ENCODE measurements around the gene ASAP2.

ASAP2 gene

GRCh38 chr2:9169349-9170107 lies 37.1 kb upstream of the ASAP2 start:
- ChIA-PET POLR2A (no interaction called here), CTCF (no interaction called here)
- no peak for DNase-seq (ENCODE audit: low read depth, low spot score)
- TF ChIP-seq, protein P1, sequence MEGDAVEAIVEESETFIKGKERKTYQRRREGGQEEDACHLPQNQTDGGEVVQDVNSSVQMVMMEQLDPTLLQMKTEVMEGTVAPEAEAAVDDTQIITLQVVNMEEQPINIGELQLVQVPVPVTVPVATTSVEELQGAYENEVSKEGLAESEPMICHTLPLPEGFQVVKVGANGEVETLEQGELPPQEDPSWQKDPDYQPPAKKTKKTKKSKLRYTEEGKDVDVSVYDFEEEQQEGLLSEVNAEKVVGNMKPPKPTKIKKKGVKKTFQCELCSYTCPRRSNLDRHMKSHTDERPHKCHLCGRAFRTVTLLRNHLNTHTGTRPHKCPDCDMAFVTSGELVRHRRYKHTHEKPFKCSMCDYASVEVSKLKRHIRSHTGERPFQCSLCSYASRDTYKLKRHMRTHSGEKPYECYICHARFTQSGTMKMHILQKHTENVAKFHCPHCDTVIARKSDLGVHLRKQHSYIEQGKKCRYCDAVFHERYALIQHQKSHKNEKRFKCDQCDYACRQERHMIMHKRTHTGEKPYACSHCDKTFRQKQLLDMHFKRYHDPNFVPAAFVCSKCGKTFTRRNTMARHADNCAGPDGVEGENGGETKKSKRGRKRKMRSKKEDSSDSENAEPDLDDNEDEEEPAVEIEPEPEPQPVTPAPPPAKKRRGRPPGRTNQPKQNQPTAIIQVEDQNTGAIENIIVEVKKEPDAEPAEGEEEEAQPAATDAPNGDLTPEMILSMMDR (IDR thresholded peaks at IDR 0.05; ENCODE audit: insufficient read depth, low read length, missing control alignments), result no peak
- H3K4me3 ChIP-seq (ENCODE audit: low read depth, low read length), result no peak overlapping the region

- POLR2A ChIA-PET, result no interaction called here
- no peak overlapping the region for H3K4me3 ChIP-seq (ENCODE audit: low read depth, low read length)
- CTCF ChIA-PET, result no interaction called here
- DNase-seq (ENCODE audit: low read depth, low spot score), result no peak
- TF ChIP-seq, protein P1 (IDR thresholded peaks at IDR 0.05; ENCODE audit: insufficient read depth, low read length, missing control alignments), result no peak
Measured at GRCh38 chr2:9170458-9171130, 36.0 kb upstream of the ASAP2 start.

DNA sequence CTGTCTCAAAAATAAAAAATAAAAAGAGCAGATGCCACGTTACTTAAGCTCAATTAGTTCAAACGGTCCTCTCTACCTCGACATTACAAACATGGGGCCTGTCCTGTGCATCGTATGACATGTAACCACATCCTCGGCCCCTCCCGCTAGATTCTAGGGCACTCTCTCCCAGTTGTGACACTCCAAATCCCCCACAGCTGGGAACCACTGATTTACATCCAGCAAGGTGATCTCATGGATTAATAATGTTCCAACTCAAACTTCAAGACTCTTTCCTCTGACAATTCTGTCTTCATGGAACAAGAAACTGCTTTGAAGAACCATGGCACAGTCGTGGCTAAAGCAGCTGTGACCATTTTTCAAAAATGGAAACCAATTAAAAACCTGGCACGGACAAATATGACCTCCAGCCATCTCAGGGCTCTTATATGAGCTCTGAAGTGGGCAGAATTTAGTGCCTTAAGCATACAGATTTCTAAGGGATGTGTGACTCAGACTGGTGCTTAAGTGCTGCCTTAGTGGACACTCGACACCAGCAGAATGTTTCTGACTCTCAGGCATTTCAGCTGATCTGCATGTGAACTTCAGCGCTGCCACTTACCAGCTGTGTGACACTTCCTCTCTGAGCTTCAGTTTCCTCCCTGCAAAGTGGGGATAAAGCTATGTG lies 31.7 kb upstream of the ASAP2 start:
- TF ChIP-seq, protein P1 (IDR thresholded peaks at IDR 0.05; ENCODE audit: insufficient read depth, low read length, missing control alignments), result no peak
- no peak overlapping the region for H3K4me3 ChIP-seq (ENCODE audit: low read depth, low read length)
- peak; percentile 55 for DNase-seq (ENCODE audit: low read depth, low spot score)
- CTCF ChIA-PET, result interaction anchor here (1.2 to 2.1 kb wide), 3 partner anchors 12 to 32 kb away, joined by 3 to 7 read pairs (median 3); no protein-coding TSS in a partner anchor
- POLR2A ChIA-PET, result no interaction called here

- POLR2A ChIA-PET, result interaction anchor here (1.6 to 1.8 kb wide), 2 partner anchors 12 to 13 kb away, joined by 7 to 8 read pairs; no protein-coding TSS in a partner anchor
Measured at GRCh38 chr2:9178110-9178903, 28.3 kb upstream of the ASAP2 start.

DNA sequence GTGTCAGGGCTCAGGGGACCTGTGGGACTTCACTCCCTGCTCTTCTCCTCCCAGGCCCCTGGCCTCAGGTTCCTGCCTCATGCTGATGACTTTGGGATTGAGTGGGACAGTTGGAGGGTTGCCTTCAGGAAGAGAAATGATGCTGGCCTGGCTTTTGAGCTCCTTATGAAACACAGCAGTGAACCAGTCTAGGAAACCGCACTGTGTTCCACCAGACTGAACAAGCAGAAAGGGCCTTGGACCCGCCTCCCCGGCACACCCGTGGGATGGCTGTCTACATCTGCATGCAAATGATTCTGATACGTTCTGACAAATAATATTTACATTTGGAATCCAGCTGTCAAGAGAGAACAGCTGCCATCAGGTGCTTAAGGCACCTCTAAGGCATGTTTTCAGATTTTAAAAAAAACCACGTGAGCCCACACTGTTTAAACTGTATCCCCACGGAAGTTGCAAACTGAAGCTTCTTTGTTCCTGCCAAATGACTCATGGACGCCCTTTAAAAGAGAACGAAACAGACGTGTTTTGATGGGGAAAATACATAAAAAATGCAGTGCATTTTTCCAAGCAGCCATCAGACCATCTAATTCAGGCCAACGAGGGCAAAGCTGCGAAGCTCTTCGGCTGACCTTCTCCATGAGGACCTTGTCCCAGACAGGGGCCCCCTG lies 27.6 kb upstream of the ASAP2 start:
- POLR2A ChIA-PET, result interaction anchor here (0.5 to 1.8 kb wide), 3 partner anchors 12 to 132 kb away, joined by 3 to 8 read pairs (median 7); no protein-coding TSS in a partner anchor
- no peak overlapping the region for H3K4me3 ChIP-seq (ENCODE audit: low read depth, low read length)
- TF ChIP-seq, protein P1 (IDR thresholded peaks at IDR 0.05; ENCODE audit: insufficient read depth, low read length, missing control alignments), result no peak
- CTCF ChIA-PET, result interaction anchor here (0.6 to 2.0 kb wide), 6 partner anchors 9 to 154 kb away, joined by 3 to 5 read pairs (median 3); no protein-coding TSS in a partner anchor
- no peak for DNase-seq (ENCODE audit: low read depth, low spot score)

More at GRCh38 chr2:9178110-9178903, 28.3 kb upstream of the ASAP2 start:
- CTCF ChIA-PET, result interaction anchor here (1.0 to 1.2 kb wide), 3 partner anchors 11 to 155 kb away, joined by 3 read pairs; no protein-coding TSS in a partner anchor
- DNase-seq (ENCODE audit: low read depth, low spot score), result no peak
- TF ChIP-seq, protein P1 (IDR thresholded peaks at IDR 0.05; ENCODE audit: insufficient read depth, low read length, missing control alignments), result no peak
- no peak overlapping the region for H3K4me3 ChIP-seq (ENCODE audit: low read depth, low read length)
